Hindlimb muscle (tissue), 1 donor: Measurements from ENCODE around the gene CUL5. TPM values are rescaled to one million over a fixed set of nuclear protein-coding genes. Genes with fewer than 3 reads are reported as not detected.
"Not testable (repeated sequence)": the region's sequence is repeated elsewhere in the genome, so short reads cannot be mapped to it uniquely, and the experiment has no call there.

Source experiments
- DNase-seq: peaks from one replicate; pipeline ENCODE4 v3.0.0-alpha.2; 2013
- polyA plus RNA-seq: library from polyadenylated mRNA; unstranded; fragments of 120-200 nt; gene quantifications from one replicate; pipeline ENCODE4 v1.2.1, GENCODE V29; 2013; ENCODE audit not compliant: insufficient read length

The CUL5 gene
- polyA plus RNA-seq, 1 donor, result 29.3 TPM

- peak; percentile 36 for DNase-seq
Measured at GRCh38 chr11:108117746-108118371, 109.2 kb downstream of the CUL5 start.

DNA sequence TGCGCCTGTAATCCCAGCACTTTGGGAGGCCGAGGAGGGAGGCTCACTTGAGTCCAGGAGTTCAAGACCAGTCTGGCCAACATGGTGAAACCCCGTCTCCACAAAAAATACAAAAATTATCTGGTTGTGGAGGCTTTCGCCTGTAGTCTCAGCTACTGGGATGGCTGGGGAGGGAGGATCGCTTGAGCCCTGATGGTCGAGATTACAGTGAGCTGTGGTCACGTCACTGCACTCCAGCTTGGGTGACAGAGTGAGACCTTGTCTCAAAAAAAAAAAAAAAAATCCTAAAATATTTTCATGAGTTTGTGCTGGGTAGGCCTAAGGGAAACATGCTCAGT lies 112.2 kb downstream of the CUL5 start:
- not testable (repeated sequence) for DNase-seq

GRCh38 chr11:108121274-108122155 lies 112.8 kb downstream of the CUL5 start, which contains the start of gene ACAT1:
TSS of gene ACAT1 (plus strand) at chr11:108121567. CDS start at chr11:108121607, 40 bp downstream.
- peak; percentile 95 for DNase-seq

DNA sequence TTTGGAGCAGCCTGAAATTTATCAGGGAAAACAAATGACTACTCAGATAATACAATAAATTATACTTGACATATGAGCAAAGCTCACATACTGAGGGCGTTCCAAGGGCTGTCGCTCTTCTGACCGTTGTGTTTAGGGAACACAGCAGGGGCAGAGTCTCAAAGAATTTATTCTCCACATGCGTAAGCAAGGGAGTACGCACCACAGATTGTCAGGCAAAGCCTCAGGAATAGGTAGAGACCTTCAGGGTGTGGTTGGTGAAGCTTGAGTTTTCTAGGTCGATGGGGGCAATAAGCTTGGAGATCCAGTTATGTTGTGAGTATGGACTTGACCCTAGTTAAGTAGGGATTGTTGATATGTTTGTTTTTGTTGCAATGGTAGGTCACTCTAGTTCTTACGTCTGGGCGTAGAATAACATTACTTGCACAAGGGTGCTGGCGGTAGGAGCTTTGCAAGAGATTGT lies 113.5 kb downstream of the CUL5 start:
- peak; percentile 25 for DNase-seq

DNA sequence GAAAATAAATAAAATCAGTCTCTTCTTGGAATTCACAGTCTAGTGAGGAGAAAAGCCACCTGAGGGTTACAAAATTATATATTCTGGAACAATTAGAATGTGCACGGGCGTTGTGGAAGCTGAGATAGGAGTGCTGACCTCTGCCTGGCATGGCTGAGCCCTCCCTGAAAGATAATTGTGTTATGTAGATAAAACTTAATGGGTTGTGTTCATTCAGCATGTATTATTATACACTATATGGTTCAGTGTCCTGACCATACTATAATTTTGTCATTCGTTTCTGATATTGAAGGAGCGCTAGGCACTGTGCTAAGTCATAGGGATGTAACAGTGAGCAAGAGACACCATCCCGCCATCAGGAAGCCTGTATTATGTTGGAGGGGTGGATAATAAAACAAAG lies 116.4 kb downstream of the CUL5 start:
- DNase-seq, result no peak

- no peak for DNase-seq
Measured at GRCh38 chr11:108128772-108129171, 120.1 kb downstream of the CUL5 start.

- DNase-seq, result no peak
Measured at GRCh38 chr11:108131993-108132392, 123.3 kb downstream of the CUL5 start.

- not testable (repeated sequence) for DNase-seq
Measured at GRCh38 chr11:108132993-108133538, 124.4 kb downstream of the CUL5 start.

- no peak for DNase-seq
Measured at GRCh38 chr11:108135845-108136544, 127.3 kb downstream of the CUL5 start.

DNA sequence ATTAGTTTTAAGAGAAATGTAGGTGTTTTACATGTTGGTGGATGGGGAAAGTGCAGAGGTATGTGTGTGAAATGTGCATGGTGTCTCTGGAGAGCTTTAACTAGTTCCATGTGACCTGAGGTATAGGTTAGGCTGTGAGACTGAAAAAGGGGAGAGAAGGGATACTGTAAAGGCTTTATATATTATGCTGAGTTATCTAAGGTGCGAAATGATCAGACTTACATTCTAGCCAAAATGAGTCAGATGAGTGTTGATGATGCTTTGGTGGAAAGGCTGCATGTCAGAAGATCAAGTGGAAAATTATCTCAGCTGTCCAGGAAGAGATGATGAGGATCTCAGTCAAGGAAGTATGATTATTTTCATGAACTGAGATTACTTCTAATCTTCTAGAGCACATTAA lies 128.5 kb downstream of the CUL5 start:
- DNase-seq, result no peak

DNA sequence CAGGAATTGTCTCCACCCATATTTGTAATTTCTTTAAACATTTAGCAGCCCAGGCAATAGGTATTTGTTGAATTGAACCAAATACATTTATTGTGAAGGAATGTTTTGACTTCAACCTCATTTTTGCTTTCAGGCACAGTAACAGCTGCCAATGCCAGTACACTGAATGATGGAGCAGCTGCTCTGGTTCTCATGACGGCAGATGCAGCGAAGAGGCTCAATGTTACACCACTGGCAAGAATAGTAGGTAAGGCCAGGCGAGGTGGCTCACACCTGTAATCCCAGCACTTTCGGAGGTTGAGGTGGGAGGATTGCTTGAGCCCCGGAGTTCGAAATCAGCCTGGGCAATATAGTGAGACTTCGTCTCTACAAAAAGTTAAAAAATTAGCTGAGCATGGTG lies 133.6 kb downstream of the CUL5 start:
- no peak for DNase-seq

- no peak for DNase-seq
Measured at GRCh38 chr11:108144615-108145014, 135.9 kb downstream of the CUL5 start.

- DNase-seq, result no peak
Measured at GRCh38 chr11:108147150-108147549, 138.5 kb downstream of the CUL5 start.

DNA sequence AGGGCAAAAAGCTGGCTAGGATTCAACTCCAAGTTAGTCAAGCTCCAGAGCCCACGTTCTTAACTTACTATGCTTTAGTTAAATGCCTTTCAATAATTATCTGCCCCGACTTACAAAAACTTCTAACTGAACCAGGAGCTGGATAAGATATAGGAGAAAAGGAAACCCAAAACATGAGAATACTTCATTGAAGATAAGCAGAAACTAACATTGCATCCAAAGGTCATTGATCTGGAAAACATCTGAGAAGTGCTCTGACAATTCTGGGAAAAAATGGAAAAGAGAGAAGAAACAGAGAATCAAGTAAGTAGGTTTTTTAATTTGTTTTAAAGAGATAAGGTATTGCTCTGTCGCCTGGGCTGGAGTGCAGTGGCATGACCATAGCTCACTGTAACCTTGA lies 139.9 kb downstream of the CUL5 start:
- DNase-seq, result no peak

DNA sequence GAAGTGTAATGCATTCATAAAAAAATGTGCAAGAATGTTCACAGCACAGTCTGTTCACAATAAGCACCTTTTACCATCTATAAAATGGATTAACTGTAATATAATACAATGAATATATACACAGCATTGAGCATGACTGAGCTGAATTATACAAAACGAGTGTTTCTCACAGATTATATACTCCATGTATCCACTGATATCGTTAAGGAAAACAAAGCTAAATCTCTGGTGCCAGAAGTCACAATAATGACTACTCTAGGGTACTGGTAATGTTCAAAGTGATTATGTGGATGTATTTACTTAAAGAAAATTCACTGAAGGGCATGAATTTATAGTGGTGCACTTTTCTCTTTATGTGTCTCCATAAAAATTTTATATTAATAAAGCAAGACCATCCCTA lies 145.9 kb downstream of the CUL5 start:
- no peak for DNase-seq

Other genes with a start within 250 kb of the CUL5 start
- 4.5 TPM for gene SLC35F2, start 150.1 kb upstream of the CUL5 start, polyA plus RNA-seq
- 0.49 TPM for gene RAB39A, start 80.5 kb upstream of the CUL5 start, polyA plus RNA-seq
- gene ACAT1, start 112.7 kb downstream of the CUL5 start, polyA plus RNA-seq, result 54.5 TPM
- 7.1 TPM for gene NPAT, start 213.7 kb downstream of the CUL5 start, polyA plus RNA-seq
- 42.7 TPM for gene ATM, start 214.2 kb downstream of the CUL5 start, polyA plus RNA-seq